ENCODE data around the gene APOB. TPM values are rescaled to one million over a fixed set of nuclear protein-coding genes. Genes with fewer than 3 reads are reported as not detected.

APOB gene
- total and polyA plus RNA-seq, 2 of the 13 experiments (the other 11 are each of a cell fraction or from before 2014, with no cell fraction given), result 1,569 to 2,515 TPM

- TF ChIP-seq EED (CRISPR knock-in tag; IDR thresholded peaks at IDR 0.05), result no peak
- TF ChIP-seq CBFB (CRISPR knock-in tag; IDR thresholded peaks at IDR 0.05), result no peak
- TF ChIP-seq MEIS1 (CRISPR knock-in tag; IDR thresholded peaks at IDR 0.05; ENCODE audit: borderline replicate concordance), result no peak
- no peak for TF ChIP-seq SOX6 (IDR thresholded peaks at IDR 0.05)
- TF ChIP-seq SOX6 (CRISPR knock-in tag; IDR thresholded peaks at IDR 0.05), result no peak
- TF ChIP-seq PHB2 (IDR thresholded peaks at IDR 0.05; ENCODE audit: partially characterized antibody), result no peak
- 0 out of 2 replicates have a peak, but pooled peaks have one; percentile 40 for TF ChIP-seq PRMT3 (CRISPR knock-in tag; IDR thresholded peaks at IDR 0.05; ENCODE audit: borderline replicate concordance, low read depth)
- TF ChIP-seq THAP7 (CRISPR knock-in tag; IDR thresholded peaks at IDR 0.05), result no peak
- TF ChIP-seq CC2D1A (CRISPR knock-in tag; IDR thresholded peaks at IDR 0.05), result no peak
- TF ChIP-seq ZNF709 (CRISPR knock-in tag; IDR thresholded peaks at IDR 0.05), result peak; percentile 40; the same call in 1 of the 2 replicates
- no peak for TF ChIP-seq MED8 (CRISPR knock-in tag; IDR thresholded peaks at IDR 0.05; ENCODE audit: insufficient replicate concordance)
- no peak; the same call in 1 of the 2 replicates for TF ChIP-seq SALL1 (CRISPR knock-in tag; IDR thresholded peaks at IDR 0.05)
- no peak for TF ChIP-seq SIN3B (IDR thresholded peaks at IDR 0.05; ENCODE audit: low read length)
- TF ChIP-seq ZNF790 (CRISPR knock-in tag; IDR thresholded peaks at IDR 0.05; ENCODE audit: borderline replicate concordance), result no peak
- TF ChIP-seq ZNF883 (CRISPR knock-in tag; IDR thresholded peaks at IDR 0.05; ENCODE audit: not compliant biosample characterization), result no peak
- no peak for TF ChIP-seq FIP1L1 (IDR thresholded peaks at IDR 0.05; ENCODE audit: borderline replicate concordance, insufficient read depth, low read depth, low read length)
- TF ChIP-seq ARHGAP35 (CRISPR knock-in tag; IDR thresholded peaks at IDR 0.05; ENCODE audit: borderline replicate concordance), result 0 out of 2 replicates have a peak, but pooled peaks have one; percentile 84
- TF ChIP-seq ZNF674 (CRISPR knock-in tag; IDR thresholded peaks at IDR 0.05; ENCODE audit: low read depth), result no peak
- TF ChIP-seq ZBTB38 (CRISPR knock-in tag; IDR thresholded peaks at IDR 0.05), result no peak
- TF ChIP-seq SKIL (CRISPR knock-in tag; IDR thresholded peaks at IDR 0.05; ENCODE audit: borderline replicate concordance), result no peak
- TF ChIP-seq FOXP4 (CRISPR knock-in tag; IDR thresholded peaks at IDR 0.05), result no peak
- TF ChIP-seq ZNF33B (CRISPR knock-in tag; IDR thresholded peaks at IDR 0.05), result no peak
- TF ChIP-seq NCOA2 (CRISPR knock-in tag; IDR thresholded peaks at IDR 0.05), result no peak
- no peak for TF ChIP-seq MTA1 (CRISPR knock-in tag; IDR thresholded peaks at IDR 0.05; ENCODE audit: borderline replicate concordance)
- TF ChIP-seq ZC3H4 (CRISPR knock-in tag; IDR thresholded peaks at IDR 0.05; ENCODE audit: borderline replicate concordance), result peak; percentile 79
- no peak for TF ChIP-seq ZNF670 (CRISPR knock-in tag; IDR thresholded peaks at IDR 0.05; ENCODE audit: borderline replicate concordance)
- TF ChIP-seq ZC3H13 (CRISPR knock-in tag; IDR thresholded peaks at IDR 0.05), result peak; percentile 98
These were observed 23.7 kb downstream of the APOB start (continued) for GRCh38 chr2:21020031-21020667.

All from HepG2 (cell line).